OCI-LY3 (cell line): ENCODE data around the gene GLYATL1.

Experiments used
- EZH2phosphoT487 ChIP-seq: fragments of 200-600 bp; shearing (Covaris generic); IDR thresholded peaks from 2 replicates; pipeline ENCODE4 v1.6.1; 2018; ENCODE audit warnings: antibody characterized with exemption, mixed run types, low read depth
- TF ChIP-seq, protein P1 (sequence below): fragments of 200-600, 300-600 bp; sonication (generic); IDR thresholded peaks from 2 replicates; pipeline ENCODE4 v1.5.1; 2014; ENCODE audit warnings: antibody characterized with exemption, low read length, low read depth

DNA sequence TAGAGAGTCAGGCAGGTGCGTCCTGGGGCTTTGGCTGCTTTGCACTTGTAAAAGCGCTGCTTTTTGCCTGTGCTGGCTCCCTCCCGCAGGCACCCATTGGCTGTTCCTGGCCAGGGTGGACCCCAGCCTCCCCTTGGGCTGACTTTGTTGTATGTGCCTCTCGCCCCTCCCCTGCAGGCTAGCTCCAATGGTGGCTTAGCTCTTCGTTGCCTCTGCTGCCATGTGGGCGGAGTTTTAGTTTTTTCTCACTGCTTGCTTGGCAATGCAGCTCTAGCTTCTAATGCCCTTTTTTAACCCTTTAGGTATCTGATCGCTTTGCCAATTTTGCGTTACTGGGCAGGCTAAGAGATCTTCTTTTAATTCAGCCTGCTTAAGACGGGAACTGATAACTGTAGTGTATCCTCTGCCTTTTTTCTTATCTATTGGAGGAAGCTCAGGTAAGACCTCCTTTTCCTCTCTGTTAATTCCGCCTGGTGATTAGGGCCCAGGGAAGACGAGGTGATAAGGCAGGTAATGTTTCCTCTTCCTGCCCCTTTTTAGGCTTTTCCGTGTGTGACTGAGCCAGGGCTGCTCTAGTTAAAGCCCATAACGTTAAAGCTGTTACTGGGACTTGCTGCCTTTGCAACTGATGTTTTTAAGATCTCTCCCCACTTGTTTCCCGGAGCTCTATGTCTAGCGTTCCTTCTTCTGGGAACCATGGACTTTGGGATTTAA lies 11.7 kb upstream of the GLYATL1 start:
- TF ChIP-seq, protein P1, sequence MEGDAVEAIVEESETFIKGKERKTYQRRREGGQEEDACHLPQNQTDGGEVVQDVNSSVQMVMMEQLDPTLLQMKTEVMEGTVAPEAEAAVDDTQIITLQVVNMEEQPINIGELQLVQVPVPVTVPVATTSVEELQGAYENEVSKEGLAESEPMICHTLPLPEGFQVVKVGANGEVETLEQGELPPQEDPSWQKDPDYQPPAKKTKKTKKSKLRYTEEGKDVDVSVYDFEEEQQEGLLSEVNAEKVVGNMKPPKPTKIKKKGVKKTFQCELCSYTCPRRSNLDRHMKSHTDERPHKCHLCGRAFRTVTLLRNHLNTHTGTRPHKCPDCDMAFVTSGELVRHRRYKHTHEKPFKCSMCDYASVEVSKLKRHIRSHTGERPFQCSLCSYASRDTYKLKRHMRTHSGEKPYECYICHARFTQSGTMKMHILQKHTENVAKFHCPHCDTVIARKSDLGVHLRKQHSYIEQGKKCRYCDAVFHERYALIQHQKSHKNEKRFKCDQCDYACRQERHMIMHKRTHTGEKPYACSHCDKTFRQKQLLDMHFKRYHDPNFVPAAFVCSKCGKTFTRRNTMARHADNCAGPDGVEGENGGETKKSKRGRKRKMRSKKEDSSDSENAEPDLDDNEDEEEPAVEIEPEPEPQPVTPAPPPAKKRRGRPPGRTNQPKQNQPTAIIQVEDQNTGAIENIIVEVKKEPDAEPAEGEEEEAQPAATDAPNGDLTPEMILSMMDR, result no peak
- TF ChIP-seq EZH2phosphoT487, result no peak
